Suprapubic skin (tissue), 4 donors: ENCODE results near the gene PPP1R2B. TPM values are rescaled to one million over a fixed set of nuclear protein-coding genes. Genes with fewer than 3 reads are reported as not detected.
"Not testable (repeated sequence)": the region's sequence is repeated elsewhere in the genome, so short reads cannot be mapped to it uniquely, and the experiment has no call there.

Experiments
- DNase-seq, 2 donors: peaks; one replicate each; pipeline ENCODE4 v3.0.0-alpha.2; 2019; ENCODE audit warnings: low spot score in 2 of 2
- H3K27ac ChIP-seq: fragments of 200-600 bp; sonication (generic); one replicate; pipeline ENCODE4 v1.5.1; 2019
- H3K27me3 ChIP-seq: fragments of 200-600 bp; sonication (generic); one replicate; pipeline ENCODE4 v1.5.1; 2019
- H3K36me3 ChIP-seq: fragments of 200-600 bp; sonication (generic); one replicate; pipeline ENCODE4 v1.5.1; 2019
- H3K4me1 ChIP-seq: fragments of 200-600 bp; sonication (generic); one replicate; pipeline ENCODE4 v1.5.1; 2019
- H3K4me3 ChIP-seq: fragments of 200-600 bp; sonication (generic); one replicate; pipeline ENCODE4 v1.5.1; 2019; ENCODE audit warnings: mild to moderate bottlenecking
- H3K9me3 ChIP-seq: fragments of 200-600 bp; sonication (generic); one replicate; pipeline ENCODE4 v1.5.1; 2019
- EP300 ChIP-seq: sonication (generic); formaldehyde crosslinking; IDR thresholded peaks from one replicate; pipeline ENCODE4 v1.6.1; 2017; ENCODE audit warnings: antibody characterized with exemption
- POLR2A ChIP-seq, 2 donors: fragments of 450-650 bp; IDR thresholded peaks; one replicate each; pipeline ENCODE4 v1.6.1; 2017; ENCODE audit warnings: antibody characterized with exemption in 2 of 2, mild to moderate bottlenecking in 2 of 2, moderate library complexity in 2 of 2
- POLR2AphosphoS5 ChIP-seq, 3 donors: sonication (generic); formaldehyde crosslinking; IDR thresholded peaks; one replicate each; pipeline ENCODE4 v1.6.1; 2017; ENCODE audit warnings: antibody characterized with exemption in 3 of 3
- WGBS: methylation state at CpG from one replicate; pipeline ENCODE4 v1.1.5; 2018; 5-methylcytosine and 5-hydroxymethylcytosine counted together
- total RNA-seq, 4 donors: library from RNA; depleted of rRNA; stranded (reverse); fragments of >200 nt; gene quantifications; one replicate each; pipeline ENCODE4 v1.1.0, GENCODE V29; 2016
- TF ChIP-seq, protein P1 (sequence below), 2 donors: fragments of 200-600 bp in 1 of 2; fragments of 450-650 bp in 1 of 2; sonication (generic) in 1 of 2; IDR thresholded peaks; one replicate each; pipeline ENCODE4 v1.5.1; 2016 to 2019; ENCODE audit warnings: antibody characterized with exemption in 2 of 2, mild to moderate bottlenecking in 1 of 2, moderate library complexity in 1 of 2

The PPP1R2B gene
- total RNA-seq, 4 donors from 2014 or later: 0.38 TPM; not detected in 3

- no peak for DNase-seq
- H3K4me3 ChIP-seq: no peak overlapping the region
- no peaks in the 10 kb centered on the region for H3K36me3 ChIP-seq
- no peaks in the 10 kb centered on the region for H3K27me3 ChIP-seq
- no peaks in the 10 kb centered on the region for H3K4me1 ChIP-seq
- no peak overlapping the region for H3K27ac ChIP-seq
- no peaks in the 10 kb centered on the region for H3K9me3 ChIP-seq
- no peak for TF ChIP-seq POLR2AphosphoS5 (IDR thresholded peaks at IDR 0.05)
- TF ChIP-seq, protein P1, sequence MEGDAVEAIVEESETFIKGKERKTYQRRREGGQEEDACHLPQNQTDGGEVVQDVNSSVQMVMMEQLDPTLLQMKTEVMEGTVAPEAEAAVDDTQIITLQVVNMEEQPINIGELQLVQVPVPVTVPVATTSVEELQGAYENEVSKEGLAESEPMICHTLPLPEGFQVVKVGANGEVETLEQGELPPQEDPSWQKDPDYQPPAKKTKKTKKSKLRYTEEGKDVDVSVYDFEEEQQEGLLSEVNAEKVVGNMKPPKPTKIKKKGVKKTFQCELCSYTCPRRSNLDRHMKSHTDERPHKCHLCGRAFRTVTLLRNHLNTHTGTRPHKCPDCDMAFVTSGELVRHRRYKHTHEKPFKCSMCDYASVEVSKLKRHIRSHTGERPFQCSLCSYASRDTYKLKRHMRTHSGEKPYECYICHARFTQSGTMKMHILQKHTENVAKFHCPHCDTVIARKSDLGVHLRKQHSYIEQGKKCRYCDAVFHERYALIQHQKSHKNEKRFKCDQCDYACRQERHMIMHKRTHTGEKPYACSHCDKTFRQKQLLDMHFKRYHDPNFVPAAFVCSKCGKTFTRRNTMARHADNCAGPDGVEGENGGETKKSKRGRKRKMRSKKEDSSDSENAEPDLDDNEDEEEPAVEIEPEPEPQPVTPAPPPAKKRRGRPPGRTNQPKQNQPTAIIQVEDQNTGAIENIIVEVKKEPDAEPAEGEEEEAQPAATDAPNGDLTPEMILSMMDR (IDR thresholded peaks at IDR 0.05): no peak
- no peak for TF ChIP-seq EP300
- TF ChIP-seq POLR2A (IDR thresholded peaks at IDR 0.05): no peak
- WGBS: 86% methylated on average over 5 of the region's 5 CpGs
These were observed 11.1 kb upstream of the PPP1R2B start for GRCh38 chr5:156838961-156839360.

- Histone ChIP-seq H3K36me3 (no peaks in the 10 kb centered on the region), H3K27ac (no peak overlapping the region), H3K4me3 (no peak overlapping the region), H3K4me1 (no peaks in the 10 kb centered on the region), H3K9me3 (no peaks in the 10 kb centered on the region), H3K27me3 (no peaks in the 10 kb centered on the region)
- TF ChIP-seq, protein P1 (IDR thresholded peaks at IDR 0.05): no peak
- TF ChIP-seq POLR2AphosphoS5 (IDR thresholded peaks at IDR 0.05) (no peak), EP300 (no peak), POLR2A (IDR thresholded peaks at IDR 0.05) (no peak)
- DNase-seq: no peak
These were observed 8.4 kb upstream of the PPP1R2B start for GRCh38 chr5:156841737-156842136.

- H3K36me3 ChIP-seq: no peaks in the 10 kb centered on the region
- DNase-seq: no peak
- TF ChIP-seq POLR2AphosphoS5 (IDR thresholded peaks at IDR 0.05): no peak
- TF ChIP-seq, protein P1 (IDR thresholded peaks at IDR 0.05): no peak
- no peak for TF ChIP-seq POLR2A (IDR thresholded peaks at IDR 0.05)
- TF ChIP-seq EP300: no peak
- no peak overlapping the region for H3K4me3 ChIP-seq
- no peaks in the 10 kb centered on the region for H3K27me3 ChIP-seq
- no peak overlapping the region for H3K27ac ChIP-seq
- H3K9me3 ChIP-seq: no peaks in the 10 kb centered on the region
- H3K4me1 ChIP-seq: no peaks in the 10 kb centered on the region
- WGBS: 74% methylated on average over 2 of the region's 2 CpGs
These were observed 3.2 kb upstream of the PPP1R2B start for GRCh38 chr5:156846914-156847313.

DNA sequence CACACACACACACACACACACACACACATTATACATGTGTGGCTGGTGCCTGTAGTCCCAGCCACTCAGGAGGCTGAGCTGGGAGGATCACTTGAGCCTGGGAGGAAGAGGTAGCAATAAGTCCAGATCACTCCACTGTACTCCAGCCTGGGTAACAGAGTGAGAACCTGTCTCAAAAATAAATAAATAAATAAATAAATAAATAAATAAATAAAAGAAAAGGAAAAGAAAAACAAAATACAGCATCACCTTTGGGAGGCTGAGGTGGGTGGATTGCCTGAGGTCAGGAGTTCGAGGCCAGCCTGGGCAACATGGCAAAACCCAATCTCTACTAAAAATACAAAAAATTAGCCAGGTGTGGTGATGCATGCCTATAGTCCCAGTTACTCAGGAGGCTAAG, 1.6 kb upstream of the PPP1R2B start:
- H3K27ac ChIP-seq, H3K9me3 ChIP-seq, H3K4me3 ChIP-seq, H3K36me3 ChIP-seq, H3K4me1 ChIP-seq, H3K27me3 ChIP-seq, DNase-seq: not testable (repeated sequence)
- WGBS: 95% methylated on average over 1 of the region's 1 CpG

GRCh38 chr5:156851880-156852279, 1.8 kb downstream of the PPP1R2B start:
- H3K27me3 ChIP-seq: no peaks in the 10 kb centered on the region
- TF ChIP-seq, protein P1 (IDR thresholded peaks at IDR 0.05): no peak
- no peak for TF ChIP-seq EP300
- DNase-seq: no peak
- H3K36me3 ChIP-seq: no peaks in the 10 kb centered on the region
- H3K9me3 ChIP-seq: peaks cover 4% of the 10 kb centered on the region
- H3K4me1 ChIP-seq: no peaks in the 10 kb centered on the region
- WGBS: 71% methylated on average over 3 of the region's 3 CpGs
- no peak overlapping the region for H3K27ac ChIP-seq
- no peak overlapping the region for H3K4me3 ChIP-seq

DNA sequence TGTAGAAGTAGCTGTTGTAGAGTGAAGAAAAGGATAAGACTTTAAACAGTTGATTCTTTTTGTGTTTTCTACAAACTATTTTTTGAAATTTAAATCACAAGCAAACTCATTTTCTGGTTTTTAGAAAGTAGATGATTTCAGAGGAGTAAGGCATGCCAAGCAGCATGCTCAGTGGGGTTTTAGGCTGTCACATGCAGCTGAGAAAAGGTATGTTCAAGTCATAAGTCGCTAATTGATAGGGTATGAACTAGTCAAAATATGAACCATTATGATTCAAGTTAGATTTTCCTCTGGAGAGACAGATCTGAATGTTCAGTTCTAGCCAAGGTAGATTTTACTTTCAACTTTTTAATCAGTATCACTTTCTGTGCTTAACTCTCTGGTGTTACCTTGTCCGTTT, 3.0 kb downstream of the PPP1R2B start:
- not testable (repeated sequence) for H3K27ac ChIP-seq, H3K36me3 ChIP-seq, DNase-seq, H3K4me1 ChIP-seq, H3K4me3 ChIP-seq, H3K27me3 ChIP-seq, H3K9me3 ChIP-seq
- WGBS: 87% methylated on average over 2 of the region's 2 CpGs
